A549 (cell line): ENCODE data around the gene EXOSC6. TPM values are rescaled to one million over a fixed set of nuclear protein-coding genes. Genes with fewer than 3 reads are reported as not detected.
"Not testable (repeated sequence)": the region's sequence is repeated elsewhere in the genome, so short reads cannot be mapped to it uniquely, and the experiment has no call there.

Source experiments
- ATAC-seq, 2 experiments: fragments of 200-7000 bp in 1 of 2; fragments of >200 bp in 1 of 2; cut with Nextera tagmentation in 1 of 2; cut with Tn5 transposase in 1 of 2; 3 replicates each; pipeline versions ENCODE4 v1.8.0 to v1.9.1; 2018 to 2020; ENCODE audit warnings: mild to moderate bottlenecking in 1 of 2, moderate library complexity in 1 of 2
- CTCF ChIA-PET: fragments of 300-600 bp; sonication (Branson Sonifier 250); formaldehyde crosslinking; extraction: SDS; loops from one replicate; lab custom pipeline; 2021; ENCODE audit warnings: antibody characterized with exemption, inconsistent platforms; lab: Yijun Ruan, JAX
- POLR2A ChIA-PET: fragments of 350-600 bp; formaldehyde crosslinking; extraction: SDS; loops from one replicate; lab custom pipeline; 2021; ENCODE audit warnings: antibody characterized with exemption, inconsistent platforms; lab: Yijun Ruan, JAX
- DNase-seq, 2 experiments: peaks; one replicate each; pipeline versions ENCODE4 v3.0.0 to v3.0.0-alpha.2; 2011 to 2016; ENCODE audit warnings: low read depth in 1 of 2, low spot score in 1 of 2
- FAIRE-seq: peaks from 2 replicates; lab custom pipeline; 2011; peaks lifted over from hg19 to GRCh38; lab: Jason Lieb, UNC
- H3K27ac ChIP-seq, 2 experiments: fragments of >200 bp; sonication (Bioruptor Twin); formaldehyde crosslinking; 3 replicates each; pipeline ENCODE4 v1.5.1; 2016 to 2017
- H3K4me1 ChIP-seq: fragments of >200 bp; sonication (Bioruptor Twin); formaldehyde crosslinking; 3 replicates; pipeline ENCODE4 v1.6.1; 2016
- H3K4me2 ChIP-seq: fragments of >200 bp; sonication (Bioruptor Twin); formaldehyde crosslinking; 3 replicates; pipeline ENCODE4 v1.6.1; 2016
- H3K4me3 ChIP-seq: fragments of >200 bp; sonication (Bioruptor Twin); formaldehyde crosslinking; 3 replicates; pipeline ENCODE4 v1.5.1; 2016
- H3K9me3 ChIP-seq: fragments of >200 bp; sonication (Bioruptor Twin); formaldehyde crosslinking; 3 replicates; pipeline ENCODE4 v1.6.1; 2016
- CHD2 ChIP-seq: fragments of 150-350 bp; IDR thresholded peaks from 2 replicates; pipeline ENCODE4 v1.6.1; 2014; ENCODE audit warnings: low read length; ENCODE audit not compliant: partially characterized antibody
- ESRRA ChIP-seq: fragments of 150-350 bp; IDR thresholded peaks from 2 replicates; pipeline ENCODE4 v1.6.1; 2014; ENCODE audit warnings: mild to moderate bottlenecking, low read length, borderline replicate concordance
- HOXB13 ChIP-seq: fragments of 250-450 bp; sonication (Bioruptor Pico); IDR thresholded peaks from 2 replicates; pipeline ENCODE4 v1.5.0; 2020; ENCODE audit warnings: low read depth, mild to moderate bottlenecking, moderate library complexity
- RAD21 ChIP-seq, 2 experiments: fragments of >200 bp in 1 of 2; sonication (Bioruptor Twin) in 1 of 2; formaldehyde crosslinking in 1 of 2; IDR thresholded peaks in 1 of 2; conservative IDR thresholded peaks in 1 of 2; 2 replicates in 1 of 2; 3 replicates in 1 of 2; pipeline ENCODE4 v1.6.1; 2012 to 2018; ENCODE audit warnings: inconsistent platforms in 1 of 2
- RARB ChIP-seq: fragments of 250-450 bp; sonication (Bioruptor Pico); IDR thresholded peaks from 2 replicates; pipeline ENCODE4 v1.8.0; 2021; ENCODE audit warnings: mild to moderate bottlenecking, moderate library complexity
- WGBS: methylation state at CpG from one replicate; pipeline ENCODE4 v1.1.6; 2017; ENCODE audit errors: missing lambda C conversion rate; 5-methylcytosine and 5-hydroxymethylcytosine counted together
- polyA plus RNA-seq, 4 experiments: library from polyadenylated mRNA; depleted of rRNA in 3 of 4; stranded (reverse); fragments of >200 nt; fragmentation: RNase III in 1 of 4; extraction: RNeasy Plus Mini Kit Qiagen cat#74134 plus additional on column Dnase treatment in 1 of 4; gene quantifications; 2 replicates in 3 of 4; 3 replicates in 1 of 4; pipeline ENCODE4 v1.2.3, GENCODE V29; 2011 to 2017
- TF ChIP-seq, protein P1 (sequence below): fragments of >200 bp; sonication (Bioruptor Twin); formaldehyde crosslinking; IDR thresholded peaks from 3 replicates; pipeline ENCODE4 v1.5.1; 2016
- TF ChIP-seq, protein P2 (sequence below): fragments of 250-450 bp; sonication (Bioruptor Pico); IDR thresholded peaks from 2 replicates; pipeline ENCODE4 v1.5.0; 2020; ENCODE audit warnings: low read depth, mild to moderate bottlenecking, moderate library complexity
- TF ChIP-seq, protein P3 (sequence below): IDR thresholded peaks from 2 replicates; pipeline ENCODE4 v1.6.1; 2012

EXOSC6 gene
- polyA plus RNA-seq, 2 of the 4 experiments (the other 2 are of a cell fraction) = 12.2 to 15.0 TPM

DNA sequence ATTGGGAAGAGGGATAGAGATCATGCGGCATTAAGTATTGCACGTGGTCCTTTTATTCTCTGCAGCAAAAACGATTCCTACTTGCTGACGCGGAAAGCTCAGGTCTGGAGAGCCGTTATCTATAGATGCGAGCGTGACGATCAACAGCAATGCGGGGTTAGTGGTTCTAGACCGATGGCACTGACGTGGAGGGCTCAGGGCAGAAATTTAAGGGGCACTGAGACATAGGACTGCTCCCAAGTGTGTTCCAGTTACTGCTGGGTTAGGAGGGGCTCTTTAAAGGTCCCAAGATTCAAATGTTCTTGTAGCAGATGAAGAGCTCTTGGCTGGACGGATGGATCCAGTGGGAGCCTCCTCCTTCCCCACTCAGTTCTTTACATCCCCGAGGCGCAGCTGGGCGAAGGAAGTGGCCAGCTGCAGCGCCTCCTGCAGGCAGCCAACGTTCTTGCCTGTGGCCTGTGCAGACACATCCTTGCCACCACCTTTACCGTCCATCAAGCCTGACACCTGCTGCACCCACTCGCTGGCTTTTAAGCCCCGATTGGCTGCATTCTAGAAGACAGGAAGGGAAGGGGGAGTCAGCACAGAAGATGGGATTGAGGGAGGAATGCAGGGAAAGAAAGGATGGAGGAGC, 732 bp upstream of the EXOSC6 start:
- ATAC-seq (peak; percentile 39 to 59; a peak in 5 of 6 replicates), DNase-seq (peak; percentile 30 to 54), FAIRE-seq (no peak)
- H3K4me1 ChIP-seq = peaks cover 11% of the 10 kb centered on the region
- POLR2A ChIA-PET = interaction anchor here (0.5 to 1.4 kb wide), 3 partner anchors 13 to 37 kb away, joined by 3 to 4 read pairs (median 3); partner anchors contain the start of gene AARS1
- H3K4me2 ChIP-seq = no peak overlapping the region
- H3K27ac ChIP-seq = no peak overlapping the region
- no peak overlapping the region for H3K4me3 ChIP-seq
- WGBS = 76% methylated on average over 21 of the region's 21 CpGs
- TF ChIP-seq, protein P1, sequence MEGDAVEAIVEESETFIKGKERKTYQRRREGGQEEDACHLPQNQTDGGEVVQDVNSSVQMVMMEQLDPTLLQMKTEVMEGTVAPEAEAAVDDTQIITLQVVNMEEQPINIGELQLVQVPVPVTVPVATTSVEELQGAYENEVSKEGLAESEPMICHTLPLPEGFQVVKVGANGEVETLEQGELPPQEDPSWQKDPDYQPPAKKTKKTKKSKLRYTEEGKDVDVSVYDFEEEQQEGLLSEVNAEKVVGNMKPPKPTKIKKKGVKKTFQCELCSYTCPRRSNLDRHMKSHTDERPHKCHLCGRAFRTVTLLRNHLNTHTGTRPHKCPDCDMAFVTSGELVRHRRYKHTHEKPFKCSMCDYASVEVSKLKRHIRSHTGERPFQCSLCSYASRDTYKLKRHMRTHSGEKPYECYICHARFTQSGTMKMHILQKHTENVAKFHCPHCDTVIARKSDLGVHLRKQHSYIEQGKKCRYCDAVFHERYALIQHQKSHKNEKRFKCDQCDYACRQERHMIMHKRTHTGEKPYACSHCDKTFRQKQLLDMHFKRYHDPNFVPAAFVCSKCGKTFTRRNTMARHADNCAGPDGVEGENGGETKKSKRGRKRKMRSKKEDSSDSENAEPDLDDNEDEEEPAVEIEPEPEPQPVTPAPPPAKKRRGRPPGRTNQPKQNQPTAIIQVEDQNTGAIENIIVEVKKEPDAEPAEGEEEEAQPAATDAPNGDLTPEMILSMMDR = peak; percentile 37; the same call in 2 of the 3 replicates
- TF ChIP-seq RAD21 (conservative IDR thresholded peaks at IDR 0.05 in 1 of 2, IDR thresholded peaks at IDR 0.05 in 1 of 2) = 0 out of 5 replicates have a peak, but pooled peaks of 1 of the 2 experiments have one; percentile 4
- TF ChIP-seq, protein P2, sequence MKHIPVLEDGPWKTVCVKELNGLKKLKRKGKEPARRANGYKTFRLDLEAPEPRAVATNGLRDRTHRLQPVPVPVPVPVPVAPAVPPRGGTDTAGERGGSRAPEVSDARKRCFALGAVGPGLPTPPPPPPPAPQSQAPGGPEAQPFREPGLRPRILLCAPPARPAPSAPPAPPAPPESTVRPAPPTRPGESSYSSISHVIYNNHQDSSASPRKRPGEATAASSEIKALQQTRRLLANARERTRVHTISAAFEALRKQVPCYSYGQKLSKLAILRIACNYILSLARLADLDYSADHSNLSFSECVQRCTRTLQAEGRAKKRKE (CRISPR knock-in tag) = no peak
- CTCF ChIA-PET = interaction anchor here (0.6 to 4.8 kb wide), 16 partner anchors 8 to 401 kb away, joined by 3 to 53 read pairs (median 4); partner anchors contain the start of gene DDX19B
- no peaks in the 10 kb centered on the region for H3K9me3 ChIP-seq

DNA sequence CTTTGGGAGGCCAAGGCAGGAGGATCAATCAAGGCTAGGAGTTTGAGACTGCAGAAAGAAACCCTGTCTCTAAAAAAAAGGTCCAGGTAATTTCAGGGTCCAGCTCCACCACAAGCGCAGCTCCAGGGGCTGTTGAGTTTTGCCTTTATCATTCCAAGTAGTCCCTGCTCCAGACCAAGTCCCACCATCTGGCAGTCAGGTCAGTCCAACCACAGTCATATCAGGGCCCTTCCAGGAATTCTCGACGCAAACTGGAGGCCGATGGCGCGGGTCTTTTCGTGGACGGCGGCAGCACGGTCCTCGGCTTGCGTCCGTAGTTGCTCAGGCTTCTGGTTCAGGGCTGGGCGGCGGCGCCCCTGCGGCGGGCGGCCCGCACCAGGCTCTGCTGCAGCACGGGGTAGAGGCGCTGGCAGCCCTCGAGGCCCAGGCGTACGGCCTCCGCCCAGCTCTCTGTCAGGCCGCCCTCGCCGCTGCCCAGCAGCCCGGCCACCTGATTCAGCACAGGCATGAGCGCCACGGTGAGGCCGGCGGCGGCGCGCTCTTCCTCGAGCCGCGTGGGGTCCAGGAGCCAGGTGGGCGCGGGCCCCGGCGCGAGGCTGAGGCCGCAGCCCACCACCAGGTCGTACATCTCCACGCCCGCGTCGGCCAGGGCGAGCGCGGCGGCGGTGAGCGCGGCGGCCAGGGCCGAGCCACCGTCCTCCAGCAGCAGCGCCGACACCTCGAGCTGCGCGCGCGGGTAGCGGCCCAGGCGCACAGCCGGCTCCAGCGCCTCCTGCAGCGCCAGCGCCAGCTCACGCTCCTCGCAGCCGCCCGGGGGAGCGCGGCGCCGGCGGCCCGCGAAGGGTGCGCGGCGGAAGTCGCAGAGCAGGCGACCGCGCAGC, 752 bp downstream of the EXOSC6 start:
- H3K4me2 ChIP-seq = peak overlapping the region; percentile 96
- DNase-seq (peak; percentile 50 to 61), ATAC-seq (peak; percentile 52 to 74), FAIRE-seq (no peak)
- no peak for TF ChIP-seq CHD2
- no peak for TF ChIP-seq ESRRA
- no peak for TF ChIP-seq HOXB13 (CRISPR knock-in tag)
- TF ChIP-seq RARB (CRISPR knock-in tag) = no peak
- TF ChIP-seq, protein P3, sequence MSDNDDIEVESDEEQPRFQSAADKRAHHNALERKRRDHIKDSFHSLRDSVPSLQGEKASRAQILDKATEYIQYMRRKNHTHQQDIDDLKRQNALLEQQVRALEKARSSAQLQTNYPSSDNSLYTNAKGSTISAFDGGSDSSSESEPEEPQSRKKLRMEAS = peak; percentile 29; the same call in 1 of the 2 replicates
- CTCF ChIA-PET = interaction anchor here (1.0 to 4.8 kb wide), 10 partner anchors 9 to 402 kb away, joined by 3 to 53 read pairs (median 6); partner anchors contain the start of gene DDX19B
- WGBS = 1% methylated on average over 28 of the region's 92 CpGs
- H3K4me3 ChIP-seq = peak overlapping the region; percentile 69
- H3K27ac ChIP-seq = peak overlapping the region; percentile 94 to 98
- peaks cover 11% of the 10 kb centered on the region for H3K4me1 ChIP-seq
- no peaks in the 10 kb centered on the region for H3K9me3 ChIP-seq
- POLR2A ChIA-PET = interaction anchor here (1.5 kb wide), 1 partner anchor 38 kb away, joined by 7 read pairs; the partner anchor contains the start of gene AARS1

DNA sequence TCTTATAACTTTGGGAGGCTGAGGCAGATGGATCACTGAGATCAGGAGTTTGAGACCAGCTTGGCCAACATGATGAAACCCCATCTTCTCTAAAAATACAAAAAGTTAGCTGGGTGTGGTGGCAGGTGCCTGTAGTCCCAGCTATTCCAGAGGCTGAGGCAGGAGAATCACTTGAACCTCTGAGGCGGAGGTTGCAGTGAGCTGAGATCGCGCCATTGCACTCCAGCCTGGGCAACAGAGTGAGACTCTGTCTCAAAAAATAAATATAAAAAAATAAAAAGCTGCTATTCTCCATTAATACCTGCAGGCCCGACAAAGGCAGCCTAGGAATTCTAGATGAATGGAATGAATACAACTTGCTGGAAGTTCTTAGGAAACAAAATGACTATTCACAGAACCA, 2.0 kb downstream of the EXOSC6 start:
- CTCF ChIA-PET = interaction anchor here (0.6 kb wide), 1 partner anchor 483 kb away, joined by 3 read pairs; no protein-coding TSS in a partner anchor
- Histone ChIP-seq H3K4me2 (peak overlapping the region; percentile 96), H3K4me3 (peak overlapping the region; percentile 69; the same call in 2 of the 3 replicates), H3K4me1 (peaks cover 11% of the 10 kb centered on the region)
- FAIRE-seq, H3K9me3 ChIP-seq, H3K27ac ChIP-seq, POLR2A ChIA-PET, DNase-seq, ATAC-seq: not testable (repeated sequence)
- 71% methylated on average over 4 of the region's 4 CpGs for WGBS

DNA sequence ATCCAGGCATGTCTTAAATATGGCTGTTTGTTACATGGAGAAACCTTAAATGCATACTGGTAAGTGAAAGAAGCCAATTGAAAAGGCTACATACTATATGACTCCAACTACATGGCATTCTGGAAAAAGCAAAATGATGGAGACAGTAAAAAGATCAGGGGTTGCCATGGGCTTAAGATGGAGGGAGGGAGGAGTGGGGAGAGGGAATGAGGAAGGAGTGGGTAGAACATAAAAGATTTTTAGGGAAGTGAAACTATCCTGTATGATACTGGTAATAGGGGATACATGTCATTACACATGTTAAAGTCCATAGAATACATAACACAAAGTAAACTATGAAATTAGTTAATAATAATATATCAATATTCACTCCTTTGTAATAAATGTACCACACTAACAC, 13.0 kb downstream of the EXOSC6 start:
- CTCF ChIA-PET, ATAC-seq, FAIRE-seq: not testable (repeated sequence)

DNA sequence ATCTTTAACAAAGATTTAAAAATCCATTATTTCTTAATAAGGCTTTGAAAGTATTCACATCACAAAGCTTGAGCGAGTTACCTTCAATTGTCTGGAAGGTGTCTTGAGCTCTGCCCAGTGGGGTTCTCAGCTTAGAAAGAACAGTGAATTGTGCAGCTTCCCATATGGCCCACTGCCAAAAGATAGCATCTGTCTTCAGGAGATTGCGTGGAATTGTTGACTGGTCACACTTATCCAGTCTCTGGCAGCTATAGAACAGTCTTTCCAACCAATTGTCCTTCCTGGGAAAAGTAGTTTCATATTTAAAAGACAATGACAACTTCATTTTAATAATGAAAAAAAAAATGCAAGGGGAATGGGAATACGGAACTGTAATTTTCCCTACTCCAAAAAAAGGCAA, 19.9 kb downstream of the EXOSC6 start:
- H3K27ac ChIP-seq, POLR2A ChIA-PET, FAIRE-seq, CTCF ChIA-PET, H3K4me3 ChIP-seq, H3K9me3 ChIP-seq, DNase-seq, H3K4me2 ChIP-seq, ATAC-seq: not testable (repeated sequence)
- H3K4me1 ChIP-seq = peaks cover 16% of the 10 kb centered on the region; the same call in 1 of the 3 replicates
- WGBS = 85% methylated on average over 3 of the region's 3 CpGs

More for the DNA sequence above, 13.0 kb downstream of the EXOSC6 start:
- DNase-seq, H3K27ac ChIP-seq, POLR2A ChIA-PET, H3K4me1 ChIP-seq, H3K4me2 ChIP-seq, H3K4me3 ChIP-seq, H3K9me3 ChIP-seq: not testable (repeated sequence)

DNA sequence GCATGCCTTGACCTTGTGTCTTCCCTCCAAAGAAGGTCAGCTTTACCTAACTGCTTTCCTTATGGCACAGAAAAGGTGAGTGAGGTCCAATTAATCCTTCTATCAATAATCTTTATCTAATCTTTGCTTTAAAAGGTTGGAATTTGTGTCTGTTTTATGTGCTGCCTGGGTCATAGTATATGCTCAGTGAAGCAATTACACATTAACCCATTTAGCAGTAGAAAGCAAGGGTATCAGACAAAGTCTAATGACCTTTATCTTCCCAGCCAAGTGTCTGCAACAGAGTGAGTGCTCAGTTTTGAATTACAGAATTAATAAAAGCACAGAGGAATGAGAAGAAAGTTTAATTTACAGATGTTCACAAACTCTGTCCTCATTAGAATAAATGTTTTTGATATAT, 25.7 kb downstream of the EXOSC6 start:
- FAIRE-seq = not testable (repeated sequence)
- POLR2A ChIA-PET = interaction anchor here (0.7 kb wide), 1 partner anchor 238 kb away, joined by 6 read pairs; no protein-coding TSS in a partner anchor

DNA sequence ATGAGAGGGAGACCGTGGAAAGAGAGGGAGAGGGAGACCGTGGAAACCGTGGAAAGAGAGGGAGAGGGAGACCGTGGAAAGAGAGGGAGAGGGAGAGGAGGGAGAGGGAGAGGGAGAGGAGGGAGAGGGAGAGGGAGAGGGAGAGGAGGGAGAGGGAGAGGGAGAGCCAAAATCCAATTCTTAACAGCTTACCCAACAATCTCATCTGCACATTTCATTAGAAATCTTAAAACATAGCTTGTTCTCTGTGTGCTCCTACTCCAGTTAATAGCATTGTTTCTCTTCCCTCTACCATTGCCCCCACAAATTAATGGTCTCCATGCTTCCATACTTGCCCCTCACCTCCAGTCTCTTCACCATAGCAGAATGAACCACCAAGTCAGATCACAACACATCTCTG, 26.3 kb downstream of the EXOSC6 start:
- H3K4me2 ChIP-seq, FAIRE-seq, H3K27ac ChIP-seq, CTCF ChIA-PET, H3K4me3 ChIP-seq, ATAC-seq, H3K9me3 ChIP-seq, DNase-seq: not testable (repeated sequence)
- peaks cover 11% of the 10 kb centered on the region; the same call in 1 of the 3 replicates for H3K4me1 ChIP-seq
- POLR2A ChIA-PET = interaction anchor here (0.7 kb wide), 1 partner anchor 238 kb away, joined by 6 read pairs; no protein-coding TSS in a partner anchor
- WGBS = 93% methylated on average over 4 of the region's 4 CpGs

More for the DNA sequence above, 25.7 kb downstream of the EXOSC6 start:
- H3K9me3 ChIP-seq, CTCF ChIA-PET, H3K27ac ChIP-seq, H3K4me3 ChIP-seq, ATAC-seq, H3K4me2 ChIP-seq, DNase-seq: not testable (repeated sequence)
- H3K4me1 ChIP-seq = peaks cover 11% of the 10 kb centered on the region; the same call in 1 of the 3 replicates
